Stimulated activated naive CD4-positive, alpha-beta T cell (primary cell): ENCODE results near the gene ZDHHC17.
"Not testable (repeated sequence)": the region's sequence is repeated elsewhere in the genome, so short reads cannot be mapped to it uniquely, and the experiment has no call there.

Experiments
- DNase-seq, 6 experiments: peaks; one replicate each; lab custom pipeline; 2025; lab: John Stamatoyannopoulos, UW

Gene ZDHHC17

DNA sequence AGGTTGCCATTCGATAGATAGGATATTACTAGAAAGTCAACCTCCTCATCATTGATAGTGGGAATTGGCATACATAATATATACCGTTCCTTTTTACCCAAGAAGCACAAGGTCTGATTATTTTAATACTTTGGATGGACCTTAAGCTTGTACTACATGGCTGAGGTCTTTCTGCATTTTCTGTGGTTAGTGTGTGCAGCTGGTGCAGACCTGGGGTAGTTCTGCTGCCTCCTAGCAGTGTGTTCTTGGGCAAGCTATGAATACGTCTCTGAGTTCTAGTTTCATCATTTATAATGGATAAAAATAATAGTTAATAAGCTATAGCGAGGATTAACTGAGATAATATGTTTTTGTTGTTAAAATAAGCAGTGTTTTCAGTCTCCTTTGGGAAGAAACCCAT, 2.2 kb downstream of the ZDHHC17 start:
- DNase-seq = no peak

DNA sequence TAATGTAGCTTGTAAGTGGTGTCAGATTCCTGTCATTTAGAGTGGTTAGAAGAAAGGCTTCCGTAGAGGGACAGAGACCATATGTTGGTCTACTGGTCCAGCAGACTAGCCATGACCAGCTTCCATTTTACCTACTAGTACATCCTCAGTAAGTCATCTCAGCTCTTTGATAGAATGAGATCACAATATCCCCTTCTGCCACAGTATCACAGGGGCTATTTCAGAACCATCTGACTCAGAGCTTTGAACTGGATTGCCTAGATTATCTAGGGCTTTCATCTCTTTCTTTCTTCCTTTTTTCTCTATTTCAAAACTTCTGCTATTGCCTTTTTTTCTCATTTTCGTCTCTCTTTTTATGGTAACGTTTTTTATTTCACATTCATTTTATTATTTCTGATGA, 4.7 kb downstream of the ZDHHC17 start:
- DNase-seq = no peak

DNA sequence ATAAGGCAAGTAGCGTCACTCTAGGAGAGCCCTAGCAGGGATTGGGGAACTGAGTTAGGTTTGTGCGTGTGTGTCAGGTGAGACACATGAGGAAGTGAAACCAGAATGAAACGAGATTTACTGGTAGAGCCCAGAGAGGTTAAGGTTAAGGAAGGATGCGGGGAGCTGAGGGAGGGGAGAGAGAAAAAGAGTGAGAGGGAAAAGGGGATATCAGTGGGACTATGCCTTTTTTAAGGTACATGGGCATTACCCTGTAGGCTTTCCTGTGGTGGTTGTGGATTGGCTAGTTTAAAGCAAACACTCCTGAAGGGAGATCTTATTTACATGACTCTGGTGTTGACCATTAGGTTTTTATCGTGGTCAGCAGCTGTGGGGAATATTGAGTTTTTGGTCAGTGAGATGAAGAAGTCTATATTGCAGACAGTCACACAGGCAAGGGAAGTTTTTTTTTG, 13.9 kb downstream of the ZDHHC17 start:
- no peak for DNase-seq

DNA sequence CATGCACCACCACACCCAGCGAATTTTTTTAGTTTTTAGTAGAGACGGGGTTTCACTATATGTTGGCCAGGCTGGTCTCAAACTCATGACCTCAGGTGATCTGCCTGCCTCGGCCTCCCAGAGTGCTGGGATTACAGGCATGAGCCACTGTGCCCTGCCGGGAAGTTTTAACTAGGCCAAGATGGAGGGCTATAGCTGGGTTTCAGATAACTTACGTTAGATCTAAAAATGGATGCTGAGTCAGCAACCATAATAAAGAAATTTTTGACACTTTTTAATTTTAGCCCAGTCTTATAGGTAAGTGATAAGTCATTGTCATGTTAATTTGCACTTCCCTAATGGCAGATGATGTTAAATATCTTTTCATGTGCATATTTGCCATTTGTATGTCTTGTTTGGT, 14.4 kb downstream of the ZDHHC17 start:
- DNase-seq = no peak

DNA sequence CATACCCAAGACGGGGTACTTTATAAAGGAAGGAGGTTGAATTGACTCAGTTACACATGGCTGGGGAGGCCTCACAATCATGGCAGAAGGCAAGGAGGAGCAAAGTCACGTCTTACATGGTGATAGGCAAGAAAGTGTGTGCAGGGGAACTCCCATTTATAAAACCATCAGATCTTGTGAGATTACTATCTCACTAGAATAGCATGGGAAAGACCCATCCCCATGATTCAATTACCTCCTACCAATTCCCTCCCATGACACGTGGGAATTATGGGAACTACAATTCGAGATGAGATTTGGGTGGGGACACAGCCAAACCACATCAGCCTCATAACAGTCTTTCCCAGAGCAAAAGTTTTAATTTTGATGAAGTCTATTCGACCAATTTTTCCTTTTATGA, 15.4 kb downstream of the ZDHHC17 start:
- not testable (repeated sequence) for DNase-seq

DNA sequence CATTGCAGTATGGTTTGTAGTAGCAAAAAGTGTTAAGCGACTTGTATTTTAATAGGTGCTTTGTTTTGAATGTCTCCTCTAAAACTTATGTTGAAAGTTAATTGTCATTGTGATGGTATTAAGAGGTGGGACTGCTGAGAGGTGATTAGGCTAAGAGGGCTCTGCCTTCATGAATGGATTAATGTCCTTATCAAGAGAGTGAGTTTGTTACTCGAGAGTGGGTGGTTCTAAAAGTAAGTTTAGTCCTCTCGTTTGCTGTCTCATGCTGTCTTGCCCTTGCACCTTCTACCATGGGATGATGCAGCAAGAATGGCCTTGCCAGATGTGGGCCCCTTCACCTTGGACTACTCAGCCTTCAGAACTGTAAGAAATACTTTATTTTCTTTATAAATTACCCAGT, 17.4 kb downstream of the ZDHHC17 start:
- DNase-seq = no peak

DNA sequence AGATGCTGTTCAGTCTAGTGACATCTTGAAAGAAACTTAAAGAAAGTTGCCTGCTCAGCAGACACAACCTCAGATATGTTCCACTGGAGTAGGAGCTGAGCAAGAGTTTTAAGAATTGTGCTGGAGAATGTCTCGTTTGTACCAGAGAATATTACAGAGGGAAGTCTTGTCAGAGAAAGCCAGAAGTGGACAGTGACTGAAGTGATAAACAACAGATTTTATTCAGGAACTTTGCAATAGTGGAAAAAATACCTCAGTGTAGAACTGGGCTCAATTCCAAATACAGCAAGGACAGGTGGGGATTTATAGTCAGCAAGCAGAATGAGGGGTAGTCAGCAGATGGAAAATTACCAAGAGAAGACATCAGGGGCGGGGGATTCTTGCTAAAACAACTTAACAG, 18.6 kb downstream of the ZDHHC17 start:
- DNase-seq = no peak

DNA sequence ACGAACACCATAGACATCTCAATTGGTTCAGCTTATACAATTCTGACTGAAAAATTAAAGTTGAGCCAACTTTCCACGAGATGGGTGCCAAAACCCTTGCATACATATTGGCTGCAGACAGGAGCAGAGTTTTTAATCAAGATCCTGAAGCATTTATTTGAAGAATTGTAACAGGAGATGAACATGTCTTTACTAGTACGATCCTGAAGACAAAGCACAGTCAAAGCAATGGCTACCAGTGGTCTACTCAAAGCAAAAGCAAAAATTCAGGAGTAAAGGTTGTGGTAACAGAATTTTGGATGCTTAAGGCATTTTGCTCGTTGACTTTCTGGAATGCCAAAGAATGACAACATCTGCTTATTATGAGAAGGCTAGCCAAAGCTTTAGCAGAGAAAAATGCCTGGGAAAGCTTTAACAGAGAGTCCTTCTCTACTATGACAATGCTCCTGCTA, 20.7 kb downstream of the ZDHHC17 start:
- no peak for DNase-seq

DNA sequence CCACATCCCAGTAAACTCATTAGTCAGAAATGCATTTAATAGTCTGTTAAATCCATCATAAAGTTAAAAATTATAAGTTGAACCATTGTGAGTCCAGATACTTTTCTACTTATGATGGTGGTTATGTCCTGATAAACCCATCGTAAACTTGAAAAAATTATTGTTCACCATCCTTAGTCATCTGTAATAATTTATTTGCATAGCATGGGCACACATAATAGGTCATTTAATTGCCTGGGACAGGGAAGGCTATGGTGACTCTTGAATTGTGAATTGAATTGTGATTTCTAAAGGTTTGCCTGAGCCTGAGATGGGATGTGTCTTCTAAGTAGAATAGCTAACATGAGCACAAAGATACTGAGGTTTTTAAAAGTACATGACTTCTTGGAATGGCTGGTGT, 21.5 kb downstream of the ZDHHC17 start:
- no peak for DNase-seq

DNA sequence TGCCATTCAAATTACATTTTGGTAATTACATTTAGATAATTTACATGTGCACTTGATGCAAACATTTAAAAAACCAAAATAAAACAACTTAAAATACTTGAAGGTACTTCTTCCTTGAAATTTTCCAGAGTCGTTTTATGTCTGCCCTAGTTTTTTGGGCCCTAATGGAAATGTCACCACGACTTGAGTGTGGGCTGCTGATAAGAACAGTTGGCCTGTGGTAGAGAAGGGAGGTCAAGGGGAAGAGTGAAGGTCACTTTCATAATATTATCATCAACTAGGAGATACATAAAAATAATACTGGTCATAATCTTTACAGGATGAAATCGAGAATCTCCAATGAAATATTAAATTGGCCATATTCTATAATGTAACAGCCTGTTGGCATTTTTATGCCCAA, 23.1 kb downstream of the ZDHHC17 start:
- no peak for DNase-seq

DNA sequence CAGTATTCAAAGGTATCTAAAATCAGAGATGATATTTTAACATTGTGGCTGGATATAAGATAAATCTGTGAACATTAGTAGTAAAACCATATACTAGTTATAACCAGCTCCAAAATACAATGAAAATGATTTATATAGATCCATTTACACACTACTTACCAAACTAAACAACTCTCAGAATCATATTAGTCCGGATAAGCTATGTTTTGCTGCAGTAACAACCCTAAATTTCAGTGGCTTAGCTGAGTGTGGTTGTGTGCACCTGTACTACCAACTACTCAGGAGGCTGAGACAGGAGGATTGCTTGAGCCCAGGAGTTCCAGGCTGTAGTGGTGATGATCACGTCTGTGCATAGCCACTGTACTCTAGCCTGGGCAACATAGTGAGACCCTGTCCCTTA, 23.8 kb downstream of the ZDHHC17 start:
- no peak for DNase-seq

DNA sequence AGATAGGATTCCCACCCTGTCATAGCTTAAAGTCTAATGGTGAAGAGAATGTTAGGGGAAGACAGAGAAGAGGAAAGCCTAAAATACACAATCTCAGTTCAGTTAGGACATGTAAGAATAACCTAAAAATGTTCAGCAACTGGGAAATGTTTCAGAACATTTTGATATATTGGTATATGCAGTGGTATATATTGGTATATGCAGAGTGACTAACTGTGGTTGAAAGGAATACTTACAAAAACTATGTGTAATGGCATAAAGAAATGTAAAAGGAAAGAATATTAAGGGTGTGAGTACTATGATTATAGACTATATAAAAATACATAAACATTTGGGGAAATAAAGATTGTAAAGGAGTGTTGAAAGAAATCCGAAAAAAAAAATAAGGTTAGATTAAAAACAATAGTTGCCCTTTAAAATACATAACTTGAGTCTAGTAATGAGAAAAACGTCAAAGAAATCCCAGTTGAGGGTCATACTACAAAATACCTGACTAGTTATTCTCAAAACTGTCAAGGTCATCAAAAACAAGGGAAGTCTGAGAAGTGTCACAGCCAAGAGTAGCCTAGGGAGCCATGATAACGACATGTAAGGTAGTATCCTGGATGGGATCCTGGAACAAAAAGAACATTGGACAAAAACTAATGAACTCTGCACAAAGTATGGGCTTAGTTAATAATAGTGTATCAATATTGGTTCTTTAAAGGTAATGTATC, 25.6 kb downstream of the ZDHHC17 start:
- DNase-seq = no peak

DNA sequence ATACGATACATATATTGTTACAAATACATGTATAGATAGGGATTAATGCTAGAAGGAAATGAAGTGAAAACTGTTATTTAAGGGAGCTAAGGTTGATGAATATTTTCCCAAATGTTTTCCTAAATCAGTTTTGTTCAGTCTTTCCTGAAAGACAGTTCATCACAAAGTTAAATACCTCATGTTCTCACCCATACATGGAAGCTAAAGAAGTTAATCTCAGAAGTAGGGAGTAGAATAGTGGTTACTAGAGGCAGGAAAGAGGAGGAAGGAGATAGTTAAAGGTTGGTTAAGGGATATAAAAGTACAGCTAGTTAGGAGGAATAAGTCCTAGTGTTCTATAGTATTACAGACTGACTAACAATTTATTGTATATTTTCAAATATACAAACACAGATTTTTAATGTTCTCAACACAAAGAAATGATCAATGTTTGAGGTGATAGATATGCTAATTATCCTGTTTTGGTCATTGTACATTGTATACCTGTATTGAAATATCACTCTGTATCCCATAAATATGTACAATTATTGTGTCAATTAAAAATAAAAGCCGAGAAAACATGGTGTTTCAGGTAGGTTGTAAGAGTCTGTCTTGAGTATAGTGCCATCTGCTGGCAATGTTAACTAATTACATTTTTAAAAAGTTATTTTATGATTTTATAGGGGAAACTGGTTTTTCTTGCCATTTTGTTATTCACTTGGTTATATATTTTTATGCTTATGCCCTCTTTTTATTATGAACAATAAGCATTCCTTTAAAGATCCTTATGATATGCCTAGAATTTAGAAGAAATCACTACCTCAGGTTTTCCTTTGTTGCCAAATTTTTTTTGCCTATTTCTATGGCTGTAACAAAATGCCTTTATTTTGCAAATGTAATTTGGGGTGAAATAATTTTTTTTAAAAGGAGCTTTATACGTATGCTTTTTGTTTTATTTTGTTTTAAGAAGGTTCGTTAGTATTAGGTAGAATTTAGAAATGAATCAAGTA, 26.9 kb downstream of the ZDHHC17 start:
- peak in 3 of 6 experiments; percentile 12 to 65 (median 61) for DNase-seq

DNA sequence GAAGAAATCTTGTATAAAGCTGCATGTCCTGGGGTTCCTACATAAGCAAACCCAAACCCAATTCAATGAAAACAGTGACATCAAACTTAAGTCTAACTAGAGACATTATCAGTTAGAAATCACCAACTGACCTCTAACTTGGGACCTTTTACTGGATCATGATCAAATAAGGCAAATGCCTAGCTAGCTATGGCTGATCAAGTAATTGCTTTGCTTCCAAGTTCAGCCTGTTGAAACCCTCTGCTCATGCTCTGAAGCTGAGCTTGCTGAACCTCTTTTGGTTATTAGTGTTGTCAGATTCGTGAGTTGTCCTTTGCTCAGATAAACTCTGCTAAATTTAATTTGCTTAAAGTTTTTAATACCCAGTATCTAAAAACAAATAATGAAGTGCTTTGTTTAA, 28.9 kb downstream of the ZDHHC17 start:
- no peak for DNase-seq

DNA sequence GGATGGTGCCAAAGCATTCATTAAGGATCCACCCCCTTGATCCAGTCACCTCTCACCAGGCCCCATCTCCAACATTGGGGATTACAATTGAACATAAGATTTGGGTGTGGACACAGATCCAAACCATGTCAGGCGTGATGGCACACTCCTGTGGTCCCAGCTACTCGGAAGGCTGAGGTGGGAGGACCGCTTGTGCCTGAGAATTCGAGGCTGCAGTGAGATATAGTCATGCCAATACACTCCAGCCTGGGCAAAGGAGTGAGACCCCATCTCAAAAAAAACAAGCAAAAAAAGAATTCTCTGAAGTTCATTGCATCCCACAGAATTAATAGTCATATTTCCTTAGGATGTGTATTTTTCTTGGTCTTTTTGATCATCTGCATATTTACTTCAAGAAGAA, 34.9 kb downstream of the ZDHHC17 start:
- DNase-seq = no peak

DNA sequence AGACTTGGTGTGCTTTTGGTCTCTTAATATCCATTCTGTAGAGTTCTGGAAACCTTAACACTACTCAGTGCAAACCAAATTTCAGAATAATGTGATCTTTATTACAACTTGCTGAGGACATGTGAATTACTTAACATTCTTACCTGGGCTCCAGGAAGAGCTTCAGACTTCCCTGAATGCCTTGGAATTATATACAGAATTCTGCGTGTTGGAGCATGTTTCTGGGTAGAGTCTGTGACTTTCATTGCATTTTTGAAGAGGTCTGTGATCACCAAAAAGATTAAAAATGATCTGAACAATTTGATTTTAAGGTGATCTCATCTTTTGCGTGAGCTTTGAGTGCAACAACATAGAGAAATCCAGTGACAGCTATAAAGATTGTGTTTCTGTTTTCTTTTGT, 35.4 kb downstream of the ZDHHC17 start:
- no peak for DNase-seq

DNA sequence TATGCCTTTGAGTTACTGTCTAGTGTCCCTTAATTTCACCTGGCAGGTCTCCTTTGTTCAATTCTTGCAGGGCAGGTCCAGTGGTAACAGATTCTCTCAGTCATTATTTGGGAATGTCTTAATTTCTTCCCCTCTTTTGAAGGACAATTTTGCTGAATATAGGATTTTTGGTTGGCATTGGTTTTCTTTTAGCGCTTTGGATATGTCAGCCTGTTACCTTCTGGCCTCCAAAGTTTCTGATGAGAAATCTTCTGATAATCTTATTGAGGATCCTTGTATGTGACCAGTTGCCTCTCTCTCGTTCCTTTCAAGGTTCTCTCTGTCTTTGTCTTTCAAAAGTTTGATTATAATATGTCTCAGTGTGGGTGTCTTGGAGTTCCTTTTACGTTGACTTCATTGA, 38.1 kb downstream of the ZDHHC17 start:
- DNase-seq = no peak

DNA sequence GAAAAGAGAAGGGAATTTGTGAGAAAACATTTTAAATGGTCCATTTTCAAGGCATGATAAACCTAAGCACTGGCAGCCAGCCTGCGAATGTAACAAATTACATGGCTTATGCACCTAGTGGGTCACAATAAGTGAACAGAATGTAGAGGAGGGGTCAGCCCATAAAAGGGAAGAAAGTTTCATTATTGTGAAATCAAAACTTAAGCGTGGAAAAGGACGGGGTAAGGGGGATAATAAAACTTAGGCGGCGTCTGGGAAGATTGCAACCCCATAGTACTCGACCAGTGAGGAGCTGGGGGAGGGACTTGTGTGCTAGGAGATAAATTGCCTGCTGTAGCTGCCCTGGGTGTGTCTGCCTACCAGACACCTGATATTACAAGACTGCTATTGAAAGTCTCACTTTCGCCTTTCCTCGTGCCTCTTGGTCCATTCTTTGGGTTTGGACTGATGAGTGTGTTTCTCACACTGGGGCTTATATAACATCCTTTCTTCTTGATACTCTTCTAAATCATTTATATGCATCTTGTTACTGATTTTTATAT, 40.6 kb downstream of the ZDHHC17 start:
- no peak for DNase-seq

DNA sequence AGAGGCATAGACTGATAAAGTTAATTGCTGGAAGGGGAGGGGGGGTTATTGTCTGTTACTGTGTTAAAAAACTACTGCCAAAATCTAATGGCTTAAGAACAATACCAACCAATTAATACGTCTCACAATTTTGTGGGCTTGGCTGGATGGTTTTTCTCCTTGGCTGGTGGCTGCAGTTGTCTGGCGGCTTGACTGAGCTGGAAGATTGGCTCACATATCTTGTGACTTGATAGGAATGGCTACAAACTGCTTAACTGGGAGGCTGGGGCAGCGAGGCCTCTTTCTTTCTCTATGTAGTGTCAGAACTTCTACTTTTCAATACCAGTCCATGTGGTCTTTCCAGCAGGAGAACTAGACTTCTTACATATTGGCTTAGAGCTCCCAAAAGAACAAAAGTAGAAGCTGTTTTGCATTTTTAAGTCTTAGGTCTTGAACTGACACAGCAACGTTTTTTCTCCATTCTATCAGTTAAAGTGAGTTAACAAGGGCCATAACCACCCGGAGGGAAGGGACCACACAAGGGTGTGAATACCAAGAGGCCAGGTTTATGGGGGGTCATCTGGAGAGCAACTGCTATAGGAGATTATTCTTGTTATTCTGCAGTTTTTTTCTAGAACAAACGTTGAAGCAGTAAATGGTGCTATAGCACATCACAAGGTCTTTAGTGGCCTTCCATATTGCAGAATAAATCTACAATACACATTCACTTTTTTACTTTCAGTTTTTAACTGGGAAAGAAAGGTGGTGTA, 46.9 kb downstream of the ZDHHC17 start:
- DNase-seq = no peak

DNA sequence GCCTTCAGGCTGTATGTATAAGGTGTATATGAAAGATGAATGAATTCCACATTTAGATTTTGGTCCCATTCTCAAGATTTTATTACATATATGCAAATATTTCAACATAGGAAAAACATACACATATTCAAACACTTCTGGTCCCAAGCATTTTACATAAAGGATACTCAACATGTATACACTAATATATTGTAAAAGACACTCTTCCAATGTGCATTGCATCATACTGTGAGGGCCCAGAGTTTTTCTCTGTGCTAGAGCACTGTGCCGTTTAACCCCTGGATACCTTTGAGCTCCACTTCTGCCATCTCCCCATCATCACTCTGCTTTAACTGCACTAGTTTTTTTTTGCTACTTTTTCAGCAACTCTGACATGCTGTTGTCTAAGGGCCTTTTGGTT, 48.1 kb downstream of the ZDHHC17 start:
- no peak for DNase-seq

DNA sequence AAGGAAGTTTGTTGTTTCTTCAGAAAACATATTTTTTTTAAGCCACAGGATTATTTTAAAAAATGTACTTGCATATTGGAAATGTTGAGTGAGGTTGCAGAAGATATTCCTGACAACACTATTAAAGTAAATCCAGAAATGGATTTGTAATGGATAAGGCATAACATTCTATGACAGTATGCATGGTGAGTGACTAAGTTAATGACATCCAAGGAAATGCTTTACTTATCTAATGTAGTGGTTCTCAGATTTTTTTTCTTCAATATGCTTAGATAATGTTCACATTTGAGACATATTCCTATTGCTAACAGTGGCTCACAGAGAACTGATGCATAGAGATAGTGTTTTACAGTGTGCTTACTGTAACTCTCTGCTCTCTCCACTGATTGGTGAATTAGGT, 49.4 kb downstream of the ZDHHC17 start:
- DNase-seq = no peak

DNA sequence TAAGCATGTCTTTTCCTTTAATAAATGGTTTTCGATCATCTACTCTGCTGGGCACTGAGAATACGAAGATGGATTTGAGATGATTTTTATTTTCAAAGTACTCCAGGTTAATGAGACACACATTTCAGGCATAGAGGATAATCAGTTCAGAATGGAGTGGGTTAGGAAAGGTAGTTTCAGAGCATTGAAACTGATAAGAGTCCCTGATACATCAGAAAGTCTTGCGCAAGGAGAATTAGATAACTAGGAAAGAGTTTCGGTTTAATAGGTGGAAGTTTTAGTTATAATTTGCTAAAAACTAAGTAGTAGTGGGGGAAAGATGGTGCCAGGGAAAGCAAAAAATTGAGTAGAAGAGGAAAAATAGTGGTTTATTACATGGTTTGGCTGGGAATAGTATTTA, 50.1 kb downstream of the ZDHHC17 start:
- no peak for DNase-seq
